ENCODE results near the gene LPCAT3.

DNA sequence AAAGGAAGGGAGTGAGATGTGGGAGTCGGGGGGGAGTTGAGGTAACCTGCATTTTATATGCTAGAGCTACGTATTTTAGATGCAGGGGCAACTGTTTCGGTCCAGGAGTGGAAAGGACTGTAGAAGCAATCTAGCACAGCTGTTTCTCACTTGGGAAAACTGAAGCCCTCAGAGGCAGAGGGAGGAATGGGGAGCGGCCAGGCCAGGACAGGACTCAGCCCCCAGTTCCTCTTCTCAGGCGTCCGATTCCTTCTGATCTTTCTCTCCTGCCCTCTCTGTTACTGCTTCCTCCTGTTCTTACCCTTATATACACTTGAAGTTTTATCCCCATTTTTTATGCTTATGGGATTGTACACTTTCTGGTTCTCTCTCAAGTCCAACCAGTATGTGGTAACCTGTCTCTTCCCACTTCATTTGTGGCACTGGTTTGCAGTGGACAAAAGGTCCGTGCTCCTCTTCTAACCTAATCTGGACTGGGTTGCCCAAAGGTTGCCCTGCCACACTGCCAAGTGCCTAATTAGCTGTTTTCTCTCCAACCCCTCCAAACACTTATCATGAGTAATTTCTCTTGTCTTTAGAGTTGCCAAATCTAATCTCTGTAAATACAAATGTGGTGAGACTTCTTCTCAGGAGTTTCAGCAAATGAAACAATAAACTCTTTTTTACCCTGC lies 16.2 kb downstream of the LPCAT3 start:
- TF ChIP-seq, protein P1, sequence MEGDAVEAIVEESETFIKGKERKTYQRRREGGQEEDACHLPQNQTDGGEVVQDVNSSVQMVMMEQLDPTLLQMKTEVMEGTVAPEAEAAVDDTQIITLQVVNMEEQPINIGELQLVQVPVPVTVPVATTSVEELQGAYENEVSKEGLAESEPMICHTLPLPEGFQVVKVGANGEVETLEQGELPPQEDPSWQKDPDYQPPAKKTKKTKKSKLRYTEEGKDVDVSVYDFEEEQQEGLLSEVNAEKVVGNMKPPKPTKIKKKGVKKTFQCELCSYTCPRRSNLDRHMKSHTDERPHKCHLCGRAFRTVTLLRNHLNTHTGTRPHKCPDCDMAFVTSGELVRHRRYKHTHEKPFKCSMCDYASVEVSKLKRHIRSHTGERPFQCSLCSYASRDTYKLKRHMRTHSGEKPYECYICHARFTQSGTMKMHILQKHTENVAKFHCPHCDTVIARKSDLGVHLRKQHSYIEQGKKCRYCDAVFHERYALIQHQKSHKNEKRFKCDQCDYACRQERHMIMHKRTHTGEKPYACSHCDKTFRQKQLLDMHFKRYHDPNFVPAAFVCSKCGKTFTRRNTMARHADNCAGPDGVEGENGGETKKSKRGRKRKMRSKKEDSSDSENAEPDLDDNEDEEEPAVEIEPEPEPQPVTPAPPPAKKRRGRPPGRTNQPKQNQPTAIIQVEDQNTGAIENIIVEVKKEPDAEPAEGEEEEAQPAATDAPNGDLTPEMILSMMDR (IDR thresholded peaks at IDR 0.05; ENCODE audit: low read depth, low read length, poor library complexity, severe bottlenecking): no peak
- TF ChIP-seq EZH2phosphoT487 (IDR thresholded peaks at IDR 0.05; ENCODE audit: borderline replicate concordance, low read length): no peak

Measured in DOHH2 (cell line).